Uterus (tissue), 2 donors: ENCODE measurements around the gene ICAM2.

ENCODE experiments used
- CTCF ChIP-seq, 4 experiments: fragments of 200-600 bp in 2 of 4; fragments of 450-650 bp in 2 of 4; sonication (generic) in 2 of 4; IDR thresholded peaks; one replicate each; pipeline ENCODE4 v1.5.1; 2016 to 2019; ENCODE audit warnings: antibody characterized with exemption in 4 of 4, mild to moderate bottlenecking in 2 of 4, moderate library complexity in 1 of 4
- POLR2A ChIP-seq, 2 donors: fragments of 450-650 bp; IDR thresholded peaks; one replicate each; pipeline ENCODE4 v1.6.1; 2016; ENCODE audit warnings: antibody characterized with exemption in 2 of 2, mild to moderate bottlenecking in 1 of 2, moderate library complexity in 1 of 2

GRCh38 chr17:63997341-63998048 is 22.9 kb downstream of the ICAM2 start:
- TF ChIP-seq CTCF (IDR thresholded peaks at IDR 0.05) (no peak), POLR2A (IDR thresholded peaks at IDR 0.05) (no peak)
